ENCODE data around the gene HOXB7.

DNA sequence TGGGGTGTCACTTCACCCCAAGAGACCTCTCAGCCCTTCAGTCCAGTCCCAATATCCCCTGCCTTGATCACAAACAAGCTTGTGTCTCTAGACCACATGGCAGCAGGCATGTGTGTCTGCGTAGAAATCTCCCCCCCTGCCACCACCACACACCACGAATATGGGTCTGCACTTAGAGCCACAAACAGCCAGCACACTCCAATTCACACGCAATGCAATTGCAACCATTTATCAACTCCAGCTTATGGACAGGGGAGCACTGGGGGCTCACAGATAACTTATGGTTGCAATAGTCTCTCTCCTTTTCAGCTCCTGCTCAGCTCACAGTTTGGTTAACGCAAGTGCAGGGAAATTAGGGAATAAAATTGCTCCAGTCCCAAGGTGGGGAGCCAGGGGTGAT, 12.8 kb upstream of the HOXB7 start:
- no peak for TF ChIP-seq POLR2A (IDR thresholded peaks at IDR 0.05; ENCODE audit: low read depth, low read length)
- no peak for TF ChIP-seq POLR2AphosphoS5 (IDR thresholded peaks at IDR 0.05; ENCODE audit: low read depth, low read length)

All from GM12892 (cell line).